ENCODE results near the gene C6.

The C6 gene

DNA sequence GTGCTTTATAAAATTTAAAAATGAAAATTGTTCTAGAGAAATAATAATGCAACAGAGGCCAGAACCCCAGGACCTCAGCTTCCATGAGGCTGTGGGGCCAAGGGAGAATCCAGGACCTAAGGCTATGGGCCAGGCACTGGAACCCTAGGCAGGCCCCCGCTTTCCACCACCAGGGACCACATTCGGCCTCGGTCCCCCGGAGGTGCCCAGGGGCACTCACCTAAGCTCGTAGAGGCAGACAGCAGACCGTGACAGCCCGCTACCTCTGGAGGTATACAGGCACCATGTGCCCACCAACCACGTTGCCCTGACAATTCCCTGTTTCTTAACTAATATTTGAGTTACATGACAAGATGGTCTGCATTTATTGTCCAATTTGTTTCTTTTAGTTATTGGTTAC, 92.7 kb downstream of the C6 start:
- no peak for DNase-seq (ENCODE audit: low read depth)

DNA sequence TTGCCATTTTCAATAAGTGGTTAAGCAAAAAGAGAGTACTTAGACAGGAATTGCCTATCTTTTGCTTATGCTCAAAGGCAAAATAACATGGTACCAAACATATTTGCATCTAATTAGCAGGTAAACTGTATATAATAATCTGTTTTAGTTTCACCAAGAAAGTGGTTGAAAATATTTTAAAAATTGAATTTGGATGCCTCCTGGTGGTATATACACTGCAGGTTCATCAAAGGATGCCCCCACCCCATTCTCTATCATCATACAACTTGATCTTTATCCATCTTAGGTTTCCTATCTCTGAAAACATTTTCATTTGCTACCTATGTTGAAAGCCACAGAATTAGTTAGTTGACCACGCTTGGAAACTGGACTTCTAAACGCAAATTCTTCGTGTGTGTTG, 95.2 kb downstream of the C6 start:
- no peak for DNase-seq (ENCODE audit: low read depth)

DNA sequence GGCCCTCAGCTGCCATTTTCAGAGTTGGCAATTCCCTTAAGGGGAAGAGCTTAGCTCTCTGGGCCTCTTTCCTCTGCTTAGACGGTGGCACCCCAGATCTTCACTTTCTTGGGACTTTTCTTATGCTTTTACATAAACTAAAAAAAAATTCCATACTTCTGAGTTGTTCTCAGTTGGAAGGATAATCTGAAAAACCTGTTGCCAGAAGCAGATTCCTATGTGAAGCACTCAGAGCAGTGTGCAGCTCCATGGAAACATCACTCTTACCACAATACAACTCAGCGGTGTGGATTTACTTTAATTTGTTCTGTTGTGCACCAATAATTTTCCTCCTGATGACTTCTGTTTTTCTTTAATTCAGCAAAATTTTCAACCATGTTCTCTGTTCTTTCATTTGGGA, 98.1 kb downstream of the C6 start:
- DNase-seq (ENCODE audit: low read depth): no peak

DNA sequence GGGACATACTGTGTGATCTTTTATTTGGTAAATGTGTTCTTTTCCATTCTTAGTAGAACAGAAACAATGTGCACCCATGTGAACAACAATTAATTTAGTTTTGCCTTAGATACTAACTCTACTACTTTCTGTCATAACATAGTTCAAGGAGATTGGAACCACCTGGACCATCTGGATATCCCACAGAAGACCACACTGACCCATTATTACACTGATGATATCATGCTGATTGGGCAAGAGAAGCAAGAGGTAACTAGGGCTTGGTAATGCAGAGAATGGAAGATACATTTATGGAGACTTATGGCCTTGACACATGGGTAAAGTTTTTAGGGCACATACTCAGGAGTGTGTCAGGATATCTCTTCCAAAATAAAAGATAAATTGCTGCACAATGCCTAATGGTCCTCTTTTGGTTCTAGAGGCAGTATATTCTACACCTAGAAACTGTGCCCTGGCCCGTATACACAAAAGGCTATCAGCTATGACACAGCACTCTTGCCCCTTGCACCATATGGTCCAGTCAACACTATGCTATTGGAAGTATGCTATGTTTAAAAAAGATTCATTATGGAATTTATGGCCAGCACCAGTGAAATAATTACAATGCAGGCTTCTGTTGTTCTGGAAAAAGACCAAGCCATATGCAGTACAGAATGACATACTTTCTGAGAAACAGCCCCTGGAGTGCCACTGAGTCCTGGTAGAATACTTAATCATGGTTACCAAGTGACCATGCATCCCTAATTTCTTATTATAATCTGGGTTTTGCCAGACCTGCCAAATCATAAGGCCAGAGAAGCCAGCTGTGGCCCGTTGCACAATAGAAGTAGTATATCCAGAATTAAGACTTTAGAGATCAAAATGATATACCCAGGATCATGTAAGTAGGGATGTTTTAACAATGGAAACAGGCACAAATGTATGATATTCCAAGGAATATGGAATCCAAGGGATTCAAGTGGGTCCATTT, 100.6 kb downstream of the C6 start:
- no peak for DNase-seq (ENCODE audit: low read depth)

DNA sequence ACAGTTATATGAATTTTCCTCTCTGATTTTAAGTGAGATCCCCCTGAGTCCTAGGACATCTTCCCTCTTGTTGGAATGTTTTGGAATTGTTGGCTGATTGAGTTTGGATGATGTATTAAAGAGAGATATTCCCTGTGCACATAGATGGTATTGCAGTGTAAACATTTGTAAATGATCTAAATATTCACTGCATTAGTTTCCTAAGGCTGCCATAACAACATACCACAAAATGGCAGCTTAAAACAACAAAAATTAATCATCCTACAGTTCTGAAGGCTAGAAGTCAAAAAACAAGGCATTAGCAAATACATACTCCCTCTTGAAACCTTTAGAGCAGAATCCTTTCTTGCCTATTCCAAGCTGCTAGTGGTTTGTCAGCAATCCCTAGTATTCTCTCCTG, 104.1 kb downstream of the C6 start:
- DNase-seq (ENCODE audit: low read depth): no peak

DNA sequence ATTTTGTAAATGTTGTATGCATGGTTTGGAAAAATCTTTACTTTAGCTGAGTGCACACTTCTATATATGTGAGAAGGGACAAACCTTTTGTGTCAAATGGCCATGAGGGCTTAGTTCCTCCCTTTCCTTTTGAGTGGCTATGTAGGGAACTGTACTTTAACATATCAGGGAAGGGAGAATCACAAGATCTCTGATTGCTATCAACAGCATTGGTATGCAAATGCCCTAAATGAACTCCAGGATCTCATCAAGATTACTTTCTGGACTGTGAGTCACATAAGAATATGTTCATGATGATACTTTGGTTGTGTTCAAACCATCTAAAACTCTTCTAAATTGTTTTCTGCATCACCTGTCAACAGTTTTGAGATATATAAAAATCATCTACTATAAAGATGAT, 111.0 kb downstream of the C6 start:
- no peak for DNase-seq (ENCODE audit: low read depth)

DNA sequence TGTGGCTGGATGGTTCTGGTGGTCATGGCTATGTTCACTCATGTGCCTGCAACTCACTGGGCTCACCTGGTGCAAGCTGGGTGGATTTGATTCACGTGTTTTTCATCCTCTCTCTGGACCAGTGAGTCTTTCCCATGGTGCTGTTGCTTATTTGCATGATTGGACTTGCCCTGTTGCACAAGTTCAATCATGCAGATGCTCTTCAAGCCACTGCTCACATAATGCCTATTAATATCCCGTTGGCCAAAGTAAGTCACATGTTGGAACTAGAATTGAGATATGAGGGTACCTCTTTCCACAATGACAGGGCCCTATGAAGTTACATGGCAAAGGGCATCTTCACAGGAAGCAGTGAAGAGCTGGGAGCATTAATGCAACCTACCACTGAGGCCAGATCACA, 115.7 kb downstream of the C6 start:
- no peak for DNase-seq (ENCODE audit: low read depth)

DNA sequence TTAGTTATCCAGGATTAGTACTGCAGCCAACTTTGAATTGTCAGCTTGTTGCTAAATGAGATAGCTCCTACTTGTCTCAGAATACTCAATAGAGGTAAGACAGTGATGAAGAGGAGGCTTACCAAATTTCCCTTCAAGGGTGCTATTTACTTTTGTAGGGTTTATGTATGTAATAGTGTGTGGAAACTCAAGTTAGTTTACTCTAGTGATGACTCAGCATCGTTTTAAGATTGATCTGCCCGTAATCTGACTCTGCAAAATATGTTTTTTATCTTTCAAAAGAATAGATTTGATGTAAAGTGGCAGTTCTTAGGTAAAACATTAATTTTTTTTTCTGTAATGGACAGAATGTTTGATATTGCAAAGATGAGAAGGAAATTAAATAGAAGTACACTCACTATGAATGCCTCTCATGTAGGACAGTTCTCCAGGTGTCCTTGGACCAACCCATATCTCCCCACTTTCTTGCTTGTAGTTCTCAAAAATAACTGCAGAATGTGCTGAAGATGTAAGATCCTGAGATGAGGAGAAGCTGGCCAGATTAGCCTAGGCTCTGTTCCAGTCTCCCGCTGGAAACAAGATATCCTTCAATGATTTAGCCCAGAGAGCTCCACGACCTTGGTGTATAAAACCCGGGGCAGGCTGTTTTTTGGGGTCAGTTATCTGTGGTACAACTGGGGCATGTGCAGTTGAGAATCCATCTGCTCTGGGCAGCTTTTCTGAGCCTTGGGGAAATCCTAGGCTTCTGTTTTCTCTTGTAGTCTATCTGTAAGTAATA, 117.8 kb downstream of the C6 start:
- no peak for DNase-seq (ENCODE audit: low read depth)

DNA sequence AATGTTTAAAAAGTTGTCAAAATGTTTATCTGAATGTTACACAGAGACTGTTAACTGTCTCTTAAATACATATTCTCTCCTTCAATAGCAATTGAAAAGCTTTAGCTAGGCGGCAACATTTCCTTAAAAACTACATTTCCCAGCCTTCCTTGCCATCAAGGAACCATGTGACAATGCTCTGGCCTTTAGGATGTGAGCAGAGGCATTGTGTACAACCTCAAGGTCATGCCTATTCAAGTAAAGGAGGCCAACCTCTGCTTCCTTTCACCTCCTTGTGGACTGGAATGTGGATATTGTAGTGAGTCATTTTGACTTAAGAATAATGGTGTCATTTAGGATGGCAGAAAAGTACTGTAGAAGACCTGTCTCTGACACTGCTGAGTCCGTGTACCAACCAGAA, 118.5 kb downstream of the C6 start:
- no peak for DNase-seq (ENCODE audit: low read depth)

DNA sequence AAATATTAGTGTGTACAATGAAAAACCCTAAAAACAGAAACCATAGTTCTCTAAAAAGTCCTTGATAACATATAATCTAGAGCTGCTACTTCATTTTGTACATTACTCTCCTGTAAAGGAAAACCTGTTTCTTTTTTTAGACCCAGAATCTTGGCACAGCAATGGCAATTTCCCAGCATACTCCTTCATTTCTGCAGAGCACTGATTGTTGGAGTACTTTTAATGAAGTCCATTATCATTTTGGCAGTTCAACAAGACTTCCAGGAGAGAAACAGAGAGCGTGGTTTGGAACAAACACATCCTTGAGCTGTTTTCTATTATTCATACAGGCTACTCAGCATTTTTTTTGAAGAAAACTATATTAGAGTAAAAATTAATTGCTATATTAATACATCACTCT, 119.5 kb downstream of the C6 start:
- DNase-seq (ENCODE audit: low read depth): no peak

Measured in stimulated activated CD4-positive, alpha-beta T cell treated with anti-CD3 and anti-CD28 coated beads, Interleukin-2, amount 100 ng/mL, for 4 hours (primary cell).